ENCODE results near the gene DPH2.

The DPH2 gene

DNA sequence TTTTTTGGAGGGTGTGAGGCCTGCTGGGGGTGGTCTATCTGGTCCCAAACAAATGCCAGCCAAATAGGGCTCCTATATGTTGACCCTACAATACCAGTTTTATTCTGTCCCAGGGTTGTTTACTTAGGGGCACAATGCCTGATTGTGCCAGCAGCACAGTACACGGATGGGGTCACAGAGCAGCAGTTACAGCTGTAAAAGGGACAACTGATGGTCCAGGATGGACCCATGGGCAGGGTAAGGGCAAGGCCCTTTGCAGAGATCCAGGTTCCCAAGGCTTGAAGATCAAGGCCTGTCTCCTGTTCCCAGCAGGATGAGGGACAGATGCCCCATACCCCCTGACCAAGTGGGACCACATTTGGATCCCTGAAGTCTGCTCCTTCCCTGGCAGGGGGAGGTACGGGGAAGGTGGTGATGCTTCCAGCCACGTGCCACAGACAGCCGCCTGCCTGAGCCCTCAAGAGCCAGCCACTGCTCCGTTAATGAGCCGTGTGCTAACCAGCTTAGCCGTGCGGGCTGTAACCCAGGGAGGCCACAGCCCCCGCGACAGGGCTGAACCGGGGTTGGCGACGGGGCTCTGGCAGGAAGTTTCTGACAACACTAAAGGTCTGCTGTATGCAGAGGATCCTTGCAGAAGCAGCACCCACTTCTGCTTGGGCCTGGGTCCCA, 43.3 kb downstream of the DPH2 start:
- intact Hi-C loops (cut with DNase I) = no loop called here
- DNase-seq = peak in 14 of 42 donors; percentile 25 to 75 (median 58)

DNA sequence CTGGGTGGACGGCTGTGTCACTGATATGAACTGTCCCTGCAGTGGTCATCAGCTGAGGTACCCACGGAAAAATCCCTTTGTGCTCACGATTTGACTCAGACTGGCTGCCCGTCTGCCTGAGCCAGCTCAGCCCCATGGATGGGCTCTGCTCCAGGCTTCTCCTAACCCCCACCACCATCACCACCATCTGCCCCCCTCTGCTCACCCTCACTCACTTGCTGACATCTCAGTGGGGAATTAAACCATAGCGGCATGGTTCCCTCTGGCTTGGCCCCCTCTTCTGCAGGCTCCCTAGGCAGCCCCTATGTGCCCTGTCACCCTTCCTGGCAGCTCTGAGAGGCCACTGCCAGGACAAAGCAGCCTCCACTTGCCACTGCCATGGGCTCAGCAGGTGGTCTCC, 44.1 kb downstream of the DPH2 start:
- intact Hi-C loops (cut with DNase I) = no loop called here

DNA sequence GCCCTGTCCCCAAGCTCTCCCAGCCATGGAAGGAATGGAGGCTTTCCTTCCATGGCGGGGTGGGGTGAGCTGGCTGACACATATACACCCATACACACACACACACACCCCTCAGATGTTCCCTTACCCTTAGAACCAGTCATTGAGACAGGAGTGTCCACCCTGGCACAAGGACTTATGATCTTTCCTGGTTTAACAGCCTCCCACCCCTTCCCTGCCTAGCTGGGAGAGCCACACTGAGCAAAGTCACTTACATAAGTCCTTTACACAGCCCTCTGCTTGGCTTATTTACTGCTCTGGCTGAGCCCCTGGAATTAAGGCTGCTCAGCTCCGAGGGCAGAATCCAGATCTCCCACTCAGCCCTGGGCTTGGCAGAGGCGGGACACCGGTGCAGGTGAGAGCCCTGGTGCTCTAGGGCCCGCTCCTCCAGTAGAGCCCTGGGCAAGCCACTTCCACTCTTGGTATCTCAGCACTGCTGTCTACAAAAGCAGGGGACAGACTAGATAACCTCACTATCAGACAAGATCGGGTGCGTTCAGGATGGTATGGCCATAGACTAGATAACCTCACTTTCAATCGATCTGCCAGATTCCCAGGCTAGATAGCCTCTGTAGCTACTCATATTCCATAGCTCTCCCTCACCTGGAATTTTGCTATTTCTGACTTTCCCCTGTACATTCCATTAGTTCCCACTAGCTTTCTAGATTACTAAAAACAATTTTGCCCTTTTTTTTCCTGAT, 44.7 kb downstream of the DPH2 start:
- peak in 1 of 42 donors; percentile 29 for DNase-seq
- intact Hi-C loops (cut with DNase I) = no loop called here

More for the DNA sequence above, 44.1 kb downstream of the DPH2 start:
- DNase-seq = peak in 13 of 42 donors; percentile 38 to 76 (median 56)

DNA sequence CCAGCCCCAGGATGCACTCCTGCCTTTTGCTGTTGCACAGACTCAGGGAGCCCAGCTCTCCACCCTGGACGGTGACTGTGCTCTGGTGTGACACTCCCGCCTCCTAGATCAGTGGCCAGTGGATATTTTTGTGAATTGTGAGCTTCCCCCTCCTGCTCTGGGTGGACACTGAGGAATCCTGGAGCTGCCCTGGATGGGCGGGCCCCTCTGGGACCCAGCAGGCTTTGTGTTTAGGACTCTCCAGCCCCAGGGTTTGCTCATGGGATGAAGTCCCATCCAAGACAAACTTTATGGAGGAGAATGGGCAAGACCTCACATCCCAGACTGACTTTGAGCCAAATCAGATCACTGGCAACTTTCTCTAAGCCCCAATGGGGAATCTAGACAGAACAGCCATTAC, 45.4 kb downstream of the DPH2 start:
- intact Hi-C loops (cut with DNase I) = no loop called here
- peak in 4 of 42 donors; percentile 38 to 67 (median 46) for DNase-seq

DNA sequence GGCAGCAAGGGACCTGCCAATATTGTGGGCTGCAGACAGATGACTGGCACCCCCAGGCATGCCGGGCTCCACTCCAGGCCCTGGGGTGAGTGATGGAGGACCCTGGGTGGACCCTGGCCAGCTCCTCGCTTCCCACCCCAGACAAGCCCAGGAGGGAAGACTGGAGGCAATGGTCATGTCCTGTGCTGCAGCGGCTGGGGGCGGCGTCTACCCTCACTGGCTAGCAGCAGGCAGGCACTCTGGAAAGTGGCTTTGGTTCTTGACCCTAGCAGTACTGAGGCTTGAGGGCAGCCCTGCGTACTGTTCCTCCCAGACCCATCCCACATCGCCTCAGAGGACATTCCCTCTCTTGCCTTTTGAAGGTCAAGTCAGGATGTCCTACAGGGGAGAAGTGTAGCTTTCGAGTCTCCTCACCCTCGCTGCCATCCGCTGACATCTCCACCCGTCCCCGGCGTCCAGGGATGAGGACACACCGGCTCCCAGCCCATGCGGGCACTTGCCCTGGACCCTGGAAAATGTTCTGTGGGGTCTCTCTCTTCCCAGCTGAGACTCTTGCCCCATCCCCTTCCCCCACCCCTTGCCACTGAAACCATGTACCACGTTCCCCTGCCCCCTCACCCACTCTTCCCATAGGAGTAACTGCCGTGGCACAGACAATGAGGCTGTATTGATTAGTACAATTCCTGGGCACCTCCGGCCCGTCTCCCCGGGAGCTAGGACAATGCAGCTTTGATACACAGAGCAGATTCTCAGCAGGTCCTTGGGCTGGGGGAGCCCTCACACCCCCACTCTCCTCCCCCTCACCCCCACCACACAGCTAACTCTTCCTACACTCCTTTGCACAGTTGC, 46.5 kb downstream of the DPH2 start:
- peak in 15 of 42 donors; percentile 33 to 79 (median 52) for DNase-seq
- intact Hi-C loops (cut with DNase I) = no loop called here

DNA sequence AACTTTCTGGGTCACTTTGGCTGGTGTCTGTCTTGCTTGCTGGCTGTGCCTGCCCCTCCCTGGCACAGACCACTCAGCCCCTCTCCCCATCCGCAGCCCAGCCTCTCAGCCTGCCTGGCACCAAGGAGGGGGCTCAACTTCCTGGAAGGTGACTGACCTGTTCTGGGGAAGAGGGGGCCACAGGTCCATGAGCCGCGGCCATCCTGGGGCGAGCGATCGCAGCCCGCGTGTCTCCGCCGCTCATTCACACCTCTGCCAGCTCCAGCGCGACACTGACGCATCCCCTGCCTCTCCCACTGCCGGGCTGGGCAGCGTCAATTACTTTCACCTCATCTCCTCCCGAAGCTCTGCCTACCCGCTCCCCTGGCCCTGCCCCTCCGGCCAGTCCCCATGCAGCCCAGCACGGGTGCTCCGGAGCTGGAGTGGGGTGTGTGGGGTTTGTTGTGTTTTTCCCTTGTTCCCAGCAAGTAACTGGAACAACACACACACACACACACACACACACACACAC, 47.1 kb downstream of the DPH2 start:
- intact Hi-C loops (cut with DNase I) = no loop called here
- DNase-seq = peak in 8 of 42 donors; percentile 36 to 64 (median 44)

DNA sequence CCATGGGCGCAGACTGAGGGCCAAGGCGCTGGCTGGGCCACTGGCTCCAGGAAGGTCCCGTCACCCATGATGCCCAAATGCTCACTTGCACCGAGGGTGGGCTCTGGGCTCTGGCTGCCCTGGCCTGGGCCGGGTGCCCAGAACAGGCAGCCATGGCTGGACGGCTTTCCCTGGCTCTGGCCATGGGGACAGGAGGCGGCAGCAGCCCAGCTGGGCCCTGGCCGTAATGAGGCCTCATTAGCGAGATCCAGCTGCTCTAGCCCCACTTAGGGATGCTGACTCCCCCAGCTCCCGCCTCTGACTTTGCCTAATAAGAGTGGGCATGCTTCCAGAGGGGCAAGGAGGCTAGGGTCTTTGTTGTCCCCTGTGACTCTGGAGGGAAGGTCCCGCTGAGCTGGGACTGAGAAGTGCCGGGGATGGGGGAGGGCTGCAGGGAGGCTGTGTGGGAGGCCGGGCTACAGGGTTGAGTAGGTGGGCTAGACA, 49.7 kb downstream of the DPH2 start:
- DNase-seq = peak in 41 of 42 donors; percentile 52 to 88 (median 73)
- intact Hi-C loops (cut with DNase I) = no loop called here

DNA sequence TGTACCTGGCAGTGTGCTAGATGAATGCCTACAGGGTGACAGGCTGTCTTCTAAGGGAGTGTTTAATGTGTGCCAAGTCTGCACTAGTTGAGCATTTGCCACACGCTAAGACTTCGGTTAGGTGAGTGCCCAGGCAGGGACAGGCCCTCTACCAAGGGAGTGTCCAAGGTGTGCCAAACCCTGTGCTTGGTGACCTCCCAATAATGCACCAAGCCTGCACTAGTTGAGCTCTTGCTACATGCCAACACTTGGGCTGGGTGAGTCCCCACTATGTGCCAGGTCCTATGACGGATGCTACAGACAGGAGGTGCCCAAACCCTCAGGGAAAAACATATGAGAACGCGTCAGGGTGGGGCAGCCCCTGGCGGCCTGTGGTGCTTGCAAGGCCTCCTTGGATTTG, 50.7 kb downstream of the DPH2 start:
- DNase-seq = no peak
- intact Hi-C loops (cut with DNase I) = no loop called here

DNA sequence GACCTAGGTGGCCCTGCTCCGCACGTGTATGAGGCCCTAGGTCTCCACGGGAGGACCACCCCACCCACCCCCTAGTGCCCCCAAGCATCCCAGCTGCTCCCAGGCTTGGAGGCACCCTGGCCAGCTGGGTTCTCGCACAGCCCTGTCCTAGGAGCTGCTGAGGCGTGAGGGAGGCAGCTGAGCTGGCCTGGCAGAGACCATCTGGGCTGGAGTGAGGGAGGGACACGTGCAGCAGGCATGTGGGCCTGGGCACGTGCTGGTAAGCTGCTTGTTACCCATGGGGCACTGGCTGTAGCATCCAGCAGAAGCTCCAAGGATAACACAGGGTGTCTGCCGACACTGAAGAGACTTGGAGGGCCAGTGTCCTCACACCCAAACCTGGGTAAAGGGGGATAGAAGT, 51.3 kb downstream of the DPH2 start:
- intact Hi-C loops (cut with DNase I) = no loop called here
- DNase-seq = peak in 20 of 42 donors; percentile 43 to 77 (median 58)

DNA sequence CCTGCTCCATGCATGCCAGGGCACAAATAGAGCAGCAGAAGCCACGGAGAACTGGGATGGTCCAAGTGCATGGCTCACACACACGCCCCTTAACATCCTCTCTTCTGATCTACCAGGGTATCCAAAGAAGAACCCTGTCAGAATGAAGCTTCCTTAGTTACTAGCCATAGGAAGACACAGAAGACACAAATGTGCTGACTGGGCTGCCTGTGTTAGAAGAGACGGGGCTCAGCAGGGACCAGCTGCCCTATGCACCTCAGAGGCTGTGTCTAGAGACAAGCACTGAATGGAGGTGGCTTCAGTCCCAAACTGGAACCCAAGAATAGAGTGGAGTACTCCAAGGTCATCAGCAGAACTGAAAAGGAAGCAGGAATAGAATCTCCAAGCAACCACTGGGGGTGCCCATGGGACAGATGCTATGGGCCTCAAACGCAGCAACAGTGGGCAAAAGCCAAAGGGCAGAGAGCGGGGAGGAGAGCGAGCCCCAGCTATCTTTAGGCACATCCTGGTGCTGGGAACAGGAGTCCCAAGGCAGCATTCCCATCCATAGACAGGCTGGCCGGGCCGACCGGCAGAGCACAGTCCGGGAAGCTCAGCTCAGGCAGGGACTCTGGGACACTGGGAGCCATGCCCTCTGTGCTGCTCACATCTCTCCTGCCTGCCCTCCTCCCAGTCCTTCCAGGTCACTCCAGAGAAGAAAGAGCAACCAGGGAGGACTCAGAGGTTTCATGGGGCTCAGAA, 51.9 kb downstream of the DPH2 start:
- intact Hi-C loops (cut with DNase I) = no loop called here

More for the DNA sequence above, 51.9 kb downstream of the DPH2 start:
- peak in 2 of 42 donors; percentile 33 to 63 for DNase-seq
